H9 (cell line): ENCODE results near the gene SRGN. TPM values are rescaled to one million over a fixed set of nuclear protein-coding genes. Genes with fewer than 3 reads are reported as not detected.

Experiments used
- DNase-seq: peaks from one replicate; pipeline ENCODE4 v3.0.0-alpha.2; 2017
- H2AFZ ChIP-seq: one replicate; pipeline ENCODE4 v1.6.1; 2013; ENCODE audit warnings: mild to moderate bottlenecking, low read length, control low read depth, moderate library complexity
- H2AK5ac ChIP-seq: 2 replicates; pipeline ENCODE4 v1.6.1; 2013; ENCODE audit warnings: low read length, control low read depth, mixed read lengths; ENCODE audit not compliant: insufficient read length
- H2BK120ac ChIP-seq: one replicate; pipeline ENCODE4 v1.6.1; 2013; ENCODE audit warnings: low read depth, mild to moderate bottlenecking, low read length, control low read depth, inconsistent platforms; ENCODE audit not compliant: poor library complexity, severe bottlenecking
- H2BK12ac ChIP-seq: 2 replicates; pipeline ENCODE4 v1.6.1; 2013; ENCODE audit warnings: low read length, control low read depth, mixed read lengths, low read depth; ENCODE audit not compliant: insufficient read length
- H2BK15ac ChIP-seq: 2 replicates; pipeline ENCODE4 v1.6.1; 2013; ENCODE audit warnings: low read depth, low read length, control low read depth
- H2BK20ac ChIP-seq: one replicate; pipeline ENCODE4 v1.6.1; 2013; ENCODE audit warnings: low read depth, mild to moderate bottlenecking, low read length, control low read depth, inconsistent platforms; ENCODE audit not compliant: poor library complexity, severe bottlenecking
- H2BK5ac ChIP-seq: 2 replicates; pipeline ENCODE4 v1.6.1; 2013; ENCODE audit warnings: low read length, control low read depth, mixed read lengths; ENCODE audit not compliant: insufficient read length
- H3K14ac ChIP-seq: 2 replicates; pipeline ENCODE4 v1.6.1; 2013; ENCODE audit warnings: low read length, control low read depth; ENCODE audit not compliant: insufficient read depth
- H3K18ac ChIP-seq: 2 replicates; pipeline ENCODE4 v1.6.1; 2013; ENCODE audit warnings: low read depth, mild to moderate bottlenecking, mixed read lengths, low read length, control low read depth; ENCODE audit not compliant: insufficient read length
- H3K23ac ChIP-seq: 2 replicates; pipeline ENCODE4 v1.6.1; 2013; ENCODE audit warnings: low read length, control low read depth, mixed read lengths, low read depth; ENCODE audit not compliant: insufficient read length
- H3K23me2 ChIP-seq: 2 replicates; pipeline ENCODE4 v1.6.1; 2013; ENCODE audit warnings: low read depth, mild to moderate bottlenecking, mixed read lengths, low read length, control low read depth; ENCODE audit not compliant: insufficient read length, poor library complexity, severe bottlenecking
- H3K27ac ChIP-seq: 2 replicates; pipeline ENCODE4 v1.5.1; 2013; ENCODE audit warnings: low read length, control low read depth, mixed read lengths, low read depth; ENCODE audit not compliant: insufficient read length
- H3K27me3 ChIP-seq: 2 replicates; pipeline ENCODE4 v1.6.1; 2013; ENCODE audit warnings: low read length, control low read depth, inconsistent platforms; ENCODE audit not compliant: insufficient read depth
- H3K4ac ChIP-seq: 2 replicates; pipeline ENCODE4 v1.6.1; 2013; ENCODE audit warnings: low read depth, mild to moderate bottlenecking, control low read depth, inconsistent platforms, low read length, moderate library complexity
- H3K4me1 ChIP-seq: 2 replicates; pipeline ENCODE4 v1.6.1; 2013; ENCODE audit warnings: low read length, control low read depth, inconsistent platforms; ENCODE audit not compliant: insufficient read depth
- H3K4me2 ChIP-seq: 2 replicates; pipeline ENCODE4 v1.6.1; 2013; ENCODE audit warnings: low read length, control low read depth, mixed read lengths; ENCODE audit not compliant: insufficient read length, insufficient read depth
- H3K56ac ChIP-seq: 2 replicates; pipeline ENCODE4 v1.6.1; 2013; ENCODE audit warnings: low read depth, mild to moderate bottlenecking, mixed read lengths, low read length, control low read depth; ENCODE audit not compliant: insufficient read length
- H3K79me1 ChIP-seq: 2 replicates; pipeline ENCODE4 v1.6.1; 2013; ENCODE audit warnings: low read depth, mild to moderate bottlenecking, moderate library complexity, low read length, control low read depth, inconsistent platforms; ENCODE audit not compliant: insufficient read depth, poor library complexity, severe bottlenecking
- H3K79me2 ChIP-seq: 2 replicates; pipeline ENCODE4 v1.6.1; 2013; ENCODE audit warnings: low read length, control low read depth, inconsistent platforms; ENCODE audit not compliant: insufficient read depth
- H3K9ac ChIP-seq: 2 replicates; pipeline ENCODE4 v1.6.1; 2013; ENCODE audit warnings: low read length, control low read depth, mixed read lengths; ENCODE audit not compliant: insufficient read length; ENCODE audit errors: extremely low read depth
- H3K9me3 ChIP-seq: one replicate; pipeline ENCODE4 v1.6.1; 2013; ENCODE audit warnings: low read depth, low read length, inconsistent platforms; ENCODE audit not compliant: control insufficient read depth
- H3T11ph ChIP-seq: one replicate; pipeline ENCODE4 v1.6.1; 2013; ENCODE audit warnings: mild to moderate bottlenecking, low read length, control low read depth, inconsistent platforms
- H4K20me1 ChIP-seq: one replicate; pipeline ENCODE4 v1.6.1; 2013; ENCODE audit not compliant: control insufficient read depth, insufficient read length, insufficient read depth
- H4K5ac ChIP-seq: 2 replicates; pipeline ENCODE4 v1.6.1; 2013; ENCODE audit warnings: low read depth, mild to moderate bottlenecking, mixed read lengths, low read length, control low read depth; ENCODE audit not compliant: insufficient read length
- H4K8ac ChIP-seq: replicated peaks from 2 replicates; pipeline ENCODE4 v1.6.1; 2013; ENCODE audit warnings: low read length, control low read depth, mixed read lengths, low read depth; ENCODE audit not compliant: insufficient read length
- H4K91ac ChIP-seq: 2 replicates; pipeline ENCODE4 v1.6.1; 2013; ENCODE audit warnings: low read depth, mild to moderate bottlenecking, moderate library complexity, mixed read lengths, low read length, control low read depth; ENCODE audit not compliant: insufficient read length
- H3K27ac Mint-ChIP-seq, 3 experiments: 2 replicates in 2 of 3; 3 replicates in 1 of 3; pipeline ENCODE4 v1.8.0; 2020 to 2021; ENCODE audit warnings: mixed read lengths in 3 of 3, mild to moderate bottlenecking in 1 of 3, moderate library complexity in 1 of 3
- H3K27me3 Mint-ChIP-seq: 2 replicates; pipeline ENCODE4 v1.8.0; 2021; ENCODE audit warnings: low read depth, mild to moderate bottlenecking, moderate library complexity, mixed read lengths
- H3K36me3 Mint-ChIP-seq, 3 experiments: 2 replicates in 2 of 3; 3 replicates in 1 of 3; pipeline ENCODE4 v1.8.0; 2020 to 2021; ENCODE audit warnings: low read depth in 3 of 3, mixed read lengths in 3 of 3; ENCODE audit not compliant: insufficient read depth in 1 of 3
- H3K4me1 Mint-ChIP-seq, 2 experiments: 2 replicates each; pipeline ENCODE4 v1.8.0; 2020; ENCODE audit warnings: mixed read lengths in 2 of 2
- H3K4me3 Mint-ChIP-seq, 2 experiments: 2 replicates in 1 of 2; 3 replicates in 1 of 2; pipeline ENCODE4 v1.8.0; 2020 to 2021; ENCODE audit warnings: mild to moderate bottlenecking in 2 of 2, mixed read lengths in 2 of 2, moderate library complexity in 1 of 2
- H3K9me3 Mint-ChIP-seq, 2 experiments: 2 replicates in 1 of 2; 3 replicates in 1 of 2; pipeline ENCODE4 v1.8.0; 2020; ENCODE audit warnings: mild to moderate bottlenecking in 2 of 2, mixed read lengths in 2 of 2, moderate library complexity in 1 of 2
- CTCF ChIP-seq: fragments of 200-600 bp; sonication (generic); conservative IDR thresholded peaks from 3 replicates; pipeline ENCODE4 v1.8.0; 2021; ENCODE audit warnings: antibody characterized with exemption, mild to moderate bottlenecking
- total RNA-seq: library from RNA; stranded (reverse); gene quantifications from 2 replicates; pipeline ENCODE4 v1.2.1, GENCODE V29; 2021

Gene SRGN
- total RNA-seq, 1 experiment from 2014 or later = not detected

GRCh38 chr10:69107176-69107490 is 19.2 kb downstream of the SRGN start:
- no peaks in the 10 kb centered on the region for H3K36me3 Mint-ChIP-seq
- Histone ChIP-seq H3K4me2 (no peak overlapping the region), H2BK12ac (no peak overlapping the region)

More at GRCh38 chr10:69107176-69107490, 19.2 kb downstream of the SRGN start:
- Histone ChIP-seq H4K91ac (no peak overlapping the region), H3K79me2 (no peaks in the 10 kb centered on the region), H2BK15ac (no peak overlapping the region), H3K23me2 (no peaks in the 10 kb centered on the region), H3K18ac (no peak overlapping the region), H3K9me3 (no peaks in the 10 kb centered on the region), H2BK20ac (no peak overlapping the region), H3K27me3 (no peaks in the 10 kb centered on the region), H3T11ph (no peak overlapping the region), H3K27ac (no peak overlapping the region), H3K56ac (no peak overlapping the region), H3K4ac (no peak overlapping the region), H4K8ac (no peak overlapping the region), H3K9ac (no peak overlapping the region), H2AK5ac (no peak overlapping the region), H3K79me1 (no peaks in the 10 kb centered on the region), H4K20me1 (no peaks in the 10 kb centered on the region), H3K23ac (no peak overlapping the region), H3K4me1 (no peaks in the 10 kb centered on the region), H2AFZ (no peak overlapping the region), H2BK5ac (no peak overlapping the region), H3K14ac (no peak overlapping the region), H4K5ac (no peak overlapping the region), H2BK120ac (no peak overlapping the region)
- Mint-ChIP-seq H3K9me3 (no peaks in the 10 kb centered on the region), H3K4me3 (no peak overlapping the region), H3K4me1 (no peaks in the 10 kb centered on the region), H3K27me3 (peaks cover 2% of the 10 kb centered on the region; the same call in 1 of the 2 replicates), H3K27ac (no peak overlapping the region)
- DNase-seq = no peak
- no peak for TF ChIP-seq CTCF
